Measurements from ENCODE around the gene NR2F1-AS1.

- TF ChIP-seq CTCF (IDR thresholded peaks at IDR 0.05) (no peak), POLR2AphosphoS5 (IDR thresholded peaks at IDR 0.05) (no peak), POLR2A (IDR thresholded peaks at IDR 0.05) (no peak), EP300 (IDR thresholded peaks at IDR 0.05) (no peak)
Measured at GRCh38 chr5:93423300-93423699, 157.7 kb downstream of the NR2F1-AS1 start.
